ENCODE results near the gene HHEX. TPM values are rescaled to one million over a fixed set of nuclear protein-coding genes. Genes with fewer than 3 reads are reported as not detected.
"Not testable (repeated sequence)": the region's sequence is repeated elsewhere in the genome, so short reads cannot be mapped to it uniquely, and the experiment has no call there.

The HHEX gene
- total RNA-seq: 2.2 and 4.5 TPM in 2 replicates

- no peak for TF ChIP-seq CTCF (conservative IDR thresholded peaks at IDR 0.05; ENCODE audit: low read depth, low read length)
- DNase-seq (ENCODE audit: low read depth): no peak
- H3K4me3 ChIP-seq (ENCODE audit: low read depth, low read length): peak within 1 kb of the TSS; percentile 57
Observed at GRCh38 chr10:92689663-92690210, at the start of gene HHEX. Gene HHEX (plus strand): TSS chr10:92689955. CDS start chr10:92689987, 32 bp downstream.

GRCh38 chr10:92640107-92640506, 49.6 kb upstream of the HHEX start:
- H3K4me3 ChIP-seq (ENCODE audit: low read depth, low read length): no peak overlapping the region
- TF ChIP-seq CTCF (conservative IDR thresholded peaks at IDR 0.05; ENCODE audit: low read depth, low read length): peak; percentile 31
- DNase-seq (ENCODE audit: low read depth): peak; percentile 7

GRCh38 chr10:92641492-92641891, 48.3 kb upstream of the HHEX start:
- DNase-seq (ENCODE audit: low read depth): no peak

GRCh38 chr10:92644921-92645320, 44.8 kb upstream of the HHEX start:
- TF ChIP-seq CTCF (conservative IDR thresholded peaks at IDR 0.05; ENCODE audit: low read depth, low read length): no peak
- no peak overlapping the region for H3K4me3 ChIP-seq (ENCODE audit: low read depth, low read length)
- no peak for DNase-seq (ENCODE audit: low read depth)

More at GRCh38 chr10:92641492-92641891, 48.3 kb upstream of the HHEX start:
- H3K4me3 ChIP-seq (ENCODE audit: low read depth, low read length): no peak overlapping the region
- TF ChIP-seq CTCF (conservative IDR thresholded peaks at IDR 0.05; ENCODE audit: low read depth, low read length): no peak

GRCh38 chr10:92650864-92651263, 38.9 kb upstream of the HHEX start:
- DNase-seq (ENCODE audit: low read depth); H3K4me3 ChIP-seq (ENCODE audit: low read depth, low read length): not testable (repeated sequence)

GRCh38 chr10:92655426-92655825, 34.3 kb upstream of the HHEX start:
- no peak for TF ChIP-seq CTCF (conservative IDR thresholded peaks at IDR 0.05; ENCODE audit: low read depth, low read length)
- DNase-seq (ENCODE audit: low read depth): no peak
- H3K4me3 ChIP-seq (ENCODE audit: low read depth, low read length): no peak overlapping the region

- no peak for TF ChIP-seq CTCF (conservative IDR thresholded peaks at IDR 0.05; ENCODE audit: low read depth, low read length)
- no peak overlapping the region for H3K4me3 ChIP-seq (ENCODE audit: low read depth, low read length)
- DNase-seq (ENCODE audit: low read depth): no peak
Observed at GRCh38 chr10:92656266-92656961, 33.3 kb upstream of the HHEX start.
